GM12891 (cell line): ENCODE data around the gene CCDC197.

Source experiments
- POLR2A ChIP-seq: IDR thresholded peaks from 2 replicates; pipeline ENCODE4 v1.6.1; 2011; ENCODE audit warnings: low read depth, low read length, control low read depth
- POLR2AphosphoS5 ChIP-seq: IDR thresholded peaks from 2 replicates; pipeline ENCODE4 v1.6.1; 2011; ENCODE audit warnings: low read depth, low read length, control low read depth
- TAF1 ChIP-seq: IDR thresholded peaks from 2 replicates; pipeline ENCODE4 v1.6.1; 2011; ENCODE audit warnings: low read depth, low read length, control low read depth

DNA sequence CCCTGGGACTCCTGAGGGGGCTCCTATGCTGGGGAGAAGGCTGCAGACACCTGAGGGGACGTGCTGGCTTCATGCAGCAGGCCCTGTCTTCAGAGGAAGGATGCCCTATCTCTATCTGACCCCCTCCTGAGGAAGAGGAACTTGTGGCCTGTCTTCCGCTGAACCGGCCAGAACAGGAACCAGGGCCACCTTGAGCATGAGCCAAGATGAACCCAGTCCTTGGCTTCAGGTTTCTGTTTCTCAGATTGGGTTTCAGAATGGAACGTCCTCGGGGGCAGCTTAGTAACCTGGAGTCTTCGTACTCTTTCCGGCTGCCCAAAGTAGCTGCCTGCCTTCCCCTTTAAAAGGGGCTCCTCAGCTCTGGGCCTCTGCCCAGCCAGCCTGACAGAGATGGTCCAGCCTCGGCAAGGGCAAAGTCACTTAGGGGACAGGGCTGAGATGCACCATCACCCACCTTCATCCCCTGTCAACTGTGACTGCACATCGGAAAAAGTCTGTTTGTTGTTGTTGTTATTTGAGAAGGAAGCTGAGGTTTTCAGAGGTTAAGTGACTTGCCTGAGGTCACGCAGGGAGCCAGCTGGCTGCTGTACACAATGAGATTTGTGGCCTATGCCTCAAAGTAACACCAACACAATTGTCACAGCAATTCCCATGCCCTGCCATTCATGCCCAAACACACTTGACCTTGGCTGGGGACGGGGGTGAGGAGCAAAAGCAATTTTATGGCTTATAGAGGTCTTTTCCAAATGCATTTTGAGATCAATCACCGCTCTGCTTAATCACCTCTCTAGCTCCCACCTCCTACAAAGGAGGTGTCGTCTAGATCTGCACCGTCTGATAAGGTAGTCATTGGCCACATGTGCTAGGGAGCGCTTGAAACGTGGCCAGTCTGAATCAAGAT lies 34.1 kb upstream of the CCDC197 start:
- peak; percentile 53; the same call in 1 of the 2 replicates for TF ChIP-seq POLR2A
- no peak for TF ChIP-seq TAF1
- no peak for TF ChIP-seq POLR2AphosphoS5
